WTC11 (cell line): ENCODE results near the gene KCNG2. TPM values are rescaled to one million over a fixed set of nuclear protein-coding genes. Genes with fewer than 3 reads are reported as not detected.

ENCODE experiments used
- ATAC-seq: fragments of 200-7000 bp; cut with Tn5 transposase; 2 replicates; pipeline ENCODE4 v1.10.0; 2021; ENCODE audit warnings: mild to moderate bottlenecking, moderate library complexity
- CTCF ChIA-PET: fragments of 300-600 bp; sonication (Branson Sonifier 250); formaldehyde crosslinking; loops from one replicate; lab custom pipeline; 2021; ENCODE audit warnings: antibody characterized with exemption; lab: Charles Lee
- POLR2A ChIA-PET: fragments of 350-600 bp; sonication (Branson Sonifier 250); formaldehyde crosslinking; loops from one replicate; lab custom pipeline; 2021; ENCODE audit warnings: antibody characterized with exemption; lab: Charles Lee
- DNase-seq: peaks from one replicate; pipeline ENCODE4 v3.0.0; 2021; ENCODE audit warnings: low spot score
- H3K27ac Mint-ChIP-seq: 2 replicates; pipeline ENCODE4 v1.8.0; 2021; ENCODE audit warnings: mixed read lengths
- H3K27me3 Mint-ChIP-seq: 2 replicates; pipeline ENCODE4 v1.8.0; 2021; ENCODE audit warnings: low read depth, mild to moderate bottlenecking, moderate library complexity, mixed read lengths
- H3K36me3 Mint-ChIP-seq: 2 replicates; pipeline ENCODE4 v1.8.0; 2021; ENCODE audit warnings: mixed read lengths
- H3K4me1 Mint-ChIP-seq: 2 replicates; pipeline ENCODE4 v1.8.0; 2022; ENCODE audit warnings: mixed read lengths
- H3K4me3 Mint-ChIP-seq: 2 replicates; pipeline ENCODE4 v1.8.0; 2021; ENCODE audit warnings: mild to moderate bottlenecking, moderate library complexity, mixed read lengths
- H3K9me3 Mint-ChIP-seq: 2 replicates; pipeline ENCODE4 v1.8.0; 2021; ENCODE audit warnings: mixed read lengths
- ATF3 ChIP-seq: sonication (generic); formaldehyde crosslinking; conservative IDR thresholded peaks from 2 replicates; pipeline ENCODE4 v1.8.1; 2022; ENCODE audit warnings: mild to moderate bottlenecking, missing genetic modification reagents
- CREM ChIP-seq: sonication (generic); formaldehyde crosslinking; IDR thresholded peaks from 2 replicates; pipeline ENCODE4 v1.8.1; 2022; ENCODE audit warnings: mild to moderate bottlenecking, missing genetic modification reagents, moderate library complexity
- FOXJ3 ChIP-seq: sonication (generic); formaldehyde crosslinking; IDR thresholded peaks from 2 replicates; pipeline ENCODE4 v1.9.0; 2021; ENCODE audit warnings: missing genetic modification reagents, mild to moderate bottlenecking, borderline replicate concordance
- FOXK1 ChIP-seq: sonication (generic); formaldehyde crosslinking; IDR thresholded peaks from 2 replicates; pipeline ENCODE4 v1.8.0; 2022; ENCODE audit warnings: mild to moderate bottlenecking, moderate library complexity, missing genetic modification reagents
- FOXP4 ChIP-seq: sonication (generic); formaldehyde crosslinking; IDR thresholded peaks from 2 replicates; pipeline ENCODE4 v1.8.0; 2022; ENCODE audit warnings: mild to moderate bottlenecking, missing genetic modification reagents
- HMGXB4 ChIP-seq: sonication (generic); formaldehyde crosslinking; IDR thresholded peaks from 2 replicates; pipeline ENCODE4 v1.8.1; 2023; ENCODE audit warnings: mild to moderate bottlenecking, moderate library complexity, missing genetic modification reagents
- IRF1 ChIP-seq: sonication (generic); formaldehyde crosslinking; IDR thresholded peaks from 2 replicates; pipeline ENCODE4 v1.8.0; 2023; ENCODE audit warnings: missing genetic modification reagents
- IRF2 ChIP-seq: sonication (generic); formaldehyde crosslinking; IDR thresholded peaks from 2 replicates; pipeline ENCODE4 v1.8.0; 2022; ENCODE audit warnings: low read depth, missing genetic modification reagents, borderline replicate concordance
- MAX ChIP-seq: sonication (generic); formaldehyde crosslinking; IDR thresholded peaks from 2 replicates; pipeline ENCODE4 v1.8.0; 2022; ENCODE audit warnings: mild to moderate bottlenecking, missing genetic modification reagents
- MXD4 ChIP-seq: fragments of 250-450 bp; sonication (Bioruptor Pico); IDR thresholded peaks from 2 replicates; pipeline ENCODE4 v1.8.0; 2021; ENCODE audit warnings: mild to moderate bottlenecking, moderate library complexity, borderline replicate concordance
- NFATC4 ChIP-seq: fragments of 250-450 bp; sonication (Bioruptor Pico); IDR thresholded peaks from 2 replicates; pipeline ENCODE4 v1.9.0; 2021; ENCODE audit warnings: mild to moderate bottlenecking
- NR1H2 ChIP-seq: sonication (generic); formaldehyde crosslinking; IDR thresholded peaks from 2 replicates; pipeline ENCODE4 v1.9.0; 2021; ENCODE audit warnings: mild to moderate bottlenecking, moderate library complexity, missing genetic modification reagents
- NR2C2 ChIP-seq: sonication (generic); formaldehyde crosslinking; IDR thresholded peaks from 2 replicates; pipeline ENCODE4 v1.8.0; 2022; ENCODE audit warnings: mild to moderate bottlenecking, missing genetic modification reagents
- NR3C1 ChIP-seq: sonication (generic); formaldehyde crosslinking; conservative IDR thresholded peaks from 2 replicates; pipeline ENCODE4 v1.8.1; 2023; ENCODE audit warnings: low read depth, mild to moderate bottlenecking, missing genetic modification reagents
- OVOL2 ChIP-seq: fragments of 250-450 bp; sonication (Bioruptor Pico); IDR thresholded peaks from 2 replicates; pipeline ENCODE4 v1.9.0; 2021; ENCODE audit warnings: mild to moderate bottlenecking, borderline replicate concordance
- PRRX2 ChIP-seq: fragments of 250-450 bp; sonication (Bioruptor Pico); IDR thresholded peaks from 2 replicates; pipeline ENCODE4 v1.8.0; 2021; ENCODE audit warnings: mild to moderate bottlenecking
- RELA ChIP-seq: sonication (generic); formaldehyde crosslinking; IDR thresholded peaks from 2 replicates; pipeline ENCODE4 v1.8.1; 2022; ENCODE audit warnings: missing genetic modification reagents, mild to moderate bottlenecking, borderline replicate concordance
- TEAD4 ChIP-seq: sonication (generic); formaldehyde crosslinking; IDR thresholded peaks from 2 replicates; pipeline ENCODE4 v1.8.0; 2022; ENCODE audit warnings: mild to moderate bottlenecking, missing genetic modification reagents
- USF1 ChIP-seq: sonication (generic); formaldehyde crosslinking; IDR thresholded peaks from 2 replicates; pipeline ENCODE4 v1.8.0; 2022; ENCODE audit warnings: mild to moderate bottlenecking, missing genetic modification reagents
- ZMAT4 ChIP-seq: fragments of 250-450 bp; sonication (Bioruptor Pico); IDR thresholded peaks from 2 replicates; pipeline ENCODE4 v1.9.0; 2021; ENCODE audit warnings: mild to moderate bottlenecking
- total RNA-seq: library from RNA; stranded (reverse); gene quantifications from 3 replicates; pipeline ENCODE4 v1.2.3, GENCODE V29; 2021

The KCNG2 gene
- total RNA-seq, 1 experiment from 2014 or later: 0.50 TPM

GRCh38 chr18:79905389-79905911, 107.7 kb downstream of the KCNG2 start:
- no peak for TF ChIP-seq NR3C1 (CRISPR knock-in tag)
- no peak for TF ChIP-seq MXD4 (CRISPR knock-in tag)
- TF ChIP-seq CREM: no peak
- TF ChIP-seq ATF3 (CRISPR knock-in tag): no peak
- TF ChIP-seq FOXJ3: no peak
- TF ChIP-seq NR2C2 (CRISPR knock-in tag): no peak
- no peak for TF ChIP-seq PRRX2 (CRISPR knock-in tag)
- TF ChIP-seq FOXP4: no peak
- TF ChIP-seq IRF1: no peak
- TF ChIP-seq NR1H2 (CRISPR knock-in tag): no peak
- TF ChIP-seq RELA (CRISPR knock-in tag): no peak
- TF ChIP-seq OVOL2: no peak
- TF ChIP-seq ZMAT4: no peak
- no peak for TF ChIP-seq IRF2 (CRISPR knock-in tag)
- CTCF ChIA-PET: no interaction called here
- DNase-seq (no peak), ATAC-seq (no peak)
- H3K4me1 Mint-ChIP-seq: no peaks in the 10 kb centered on the region
- H3K4me3 Mint-ChIP-seq: no peak overlapping the region
- H3K27ac Mint-ChIP-seq: peak overlapping the region; percentile 7; the same call in 1 of the 2 replicates
- H3K27me3 Mint-ChIP-seq: peaks cover 3% of the 10 kb centered on the region; the same call in 1 of the 2 replicates
- peaks cover 10% of the 10 kb centered on the region for H3K9me3 Mint-ChIP-seq
- H3K36me3 Mint-ChIP-seq: peaks cover 10% of the 10 kb centered on the region
- POLR2A ChIA-PET: no interaction called here

GRCh38 chr18:79905993-79906392, 108.3 kb downstream of the KCNG2 start:
- no peaks in the 10 kb centered on the region for H3K4me1 Mint-ChIP-seq
- TF ChIP-seq IRF1 (no peak), MAX (CRISPR knock-in tag) (no peak), IRF2 (CRISPR knock-in tag) (no peak), NFATC4 (CRISPR knock-in tag) (no peak), FOXK1 (CRISPR knock-in tag) (no peak), USF1 (CRISPR knock-in tag) (no peak), HMGXB4 (CRISPR knock-in tag) (no peak), TEAD4 (CRISPR knock-in tag) (no peak)
- H3K27me3 Mint-ChIP-seq: peaks cover 3% of the 10 kb centered on the region; the same call in 1 of the 2 replicates
- H3K36me3 Mint-ChIP-seq: peaks cover 10% of the 10 kb centered on the region
- ChIA-PET POLR2A (no interaction called here), CTCF (interaction anchor here (1.2 kb wide), 1 partner anchor 253 kb away, joined by 3 read pairs; no protein-coding TSS in a partner anchor)
- peaks cover 9% of the 10 kb centered on the region for H3K9me3 Mint-ChIP-seq
- ATAC-seq: no peak
- peak overlapping the region; percentile 9; the same call in 1 of the 2 replicates for H3K27ac Mint-ChIP-seq
- no peak overlapping the region for H3K4me3 Mint-ChIP-seq
- DNase-seq: no peak
